KG1 (cell line): ENCODE data around the gene OBSCN.

ENCODE experiments used
- DNase-seq: peaks from one replicate; lab custom pipeline; 2025; lab: John Stamatoyannopoulos, UW

Gene OBSCN

GRCh38 chr1:228392111-228392936 lies 184.5 kb downstream of the OBSCN start:
- no peak for DNase-seq

DNA sequence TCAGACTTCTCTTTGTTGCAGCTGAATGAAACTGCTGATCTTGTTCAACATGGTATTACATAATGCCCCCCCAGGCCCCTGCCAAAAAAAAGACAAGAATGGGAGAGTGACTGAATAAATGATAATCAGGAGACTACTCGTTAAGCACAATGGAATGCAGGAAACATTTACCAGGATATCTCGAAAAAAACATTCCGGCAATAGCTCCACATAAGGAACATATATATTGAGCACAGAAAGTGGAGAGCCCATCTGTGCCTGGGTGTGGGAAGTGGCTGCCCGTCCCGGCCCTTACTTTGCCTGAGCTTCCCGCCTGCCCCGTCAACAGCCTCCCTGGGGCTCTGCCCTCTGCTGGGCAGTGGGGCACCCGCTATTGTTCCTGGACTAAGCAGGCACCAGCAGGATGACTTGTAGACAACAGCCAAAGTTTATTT lies 185.4 kb downstream of the OBSCN start:
- no peak for DNase-seq

- no peak for DNase-seq
Observed at GRCh38 chr1:228393811-228394570, 186.1 kb downstream of the OBSCN start.

GRCh38 chr1:228394571-228395394 lies 186.9 kb downstream of the OBSCN start:
- no peak for DNase-seq

GRCh38 chr1:228396770-228397662 lies 189.2 kb downstream of the OBSCN start:
- no peak for DNase-seq

GRCh38 chr1:228397966-228398365 lies 190.1 kb downstream of the OBSCN start:
- DNase-seq: no peak

DNA sequence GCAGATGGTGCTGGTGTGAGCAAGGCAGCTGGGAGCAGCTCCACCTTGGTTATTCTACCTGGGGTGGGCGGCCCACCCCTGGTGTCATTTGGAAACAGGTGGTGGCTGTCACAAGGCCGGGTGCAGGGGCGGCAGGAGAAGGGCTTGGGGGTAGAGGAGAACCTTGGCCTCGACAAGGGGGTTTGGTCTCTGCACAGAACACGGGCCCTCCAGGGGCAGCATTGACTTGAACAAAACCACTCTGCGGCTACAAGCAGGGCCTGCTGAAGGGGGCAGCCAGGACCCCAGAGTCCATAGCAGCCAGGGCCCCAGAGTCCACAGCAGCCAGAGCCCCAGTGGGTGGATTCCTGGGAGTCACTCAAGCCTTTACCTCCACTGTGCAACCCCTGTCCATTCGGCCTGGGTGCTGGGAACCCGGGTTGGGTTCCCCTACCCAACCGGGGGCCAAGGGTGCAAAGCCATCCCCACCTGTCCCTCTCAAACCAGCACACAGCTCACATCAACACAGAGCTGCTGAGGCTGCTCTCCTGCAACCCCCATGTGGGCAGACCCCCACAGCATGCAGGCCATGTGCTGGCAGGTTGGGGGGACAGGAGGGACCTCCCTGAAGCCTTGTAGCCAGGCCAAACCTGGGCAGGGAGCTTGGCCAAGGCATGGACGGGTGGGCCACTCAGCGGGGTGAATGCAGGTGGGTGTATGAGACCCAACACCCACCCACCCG lies 191.1 kb downstream of the OBSCN start:
- no peak for DNase-seq

GRCh38 chr1:228399531-228400236 lies 191.8 kb downstream of the OBSCN start:
- DNase-seq: no peak

DNA sequence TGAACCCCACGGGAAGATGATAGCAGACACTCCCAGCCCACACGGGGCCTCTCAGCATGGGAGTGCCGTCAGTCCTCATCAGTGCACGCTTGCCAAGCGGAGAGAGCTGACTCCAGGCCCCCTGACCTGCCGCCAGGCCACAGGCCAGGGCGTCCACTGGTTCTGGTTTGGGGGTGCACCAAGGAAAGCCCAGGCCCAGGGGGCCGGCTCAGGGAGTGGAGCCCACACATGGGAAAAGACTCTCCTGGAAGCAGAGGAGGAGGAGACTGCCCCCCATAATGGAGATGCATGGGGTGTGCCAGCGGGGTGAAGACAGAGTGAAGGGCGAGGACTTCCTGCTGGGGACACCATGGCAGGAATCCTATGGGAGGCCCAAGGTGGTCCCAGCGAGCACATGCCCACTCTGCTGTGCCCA lies 192.4 kb downstream of the OBSCN start:
- no peak for DNase-seq

DNA sequence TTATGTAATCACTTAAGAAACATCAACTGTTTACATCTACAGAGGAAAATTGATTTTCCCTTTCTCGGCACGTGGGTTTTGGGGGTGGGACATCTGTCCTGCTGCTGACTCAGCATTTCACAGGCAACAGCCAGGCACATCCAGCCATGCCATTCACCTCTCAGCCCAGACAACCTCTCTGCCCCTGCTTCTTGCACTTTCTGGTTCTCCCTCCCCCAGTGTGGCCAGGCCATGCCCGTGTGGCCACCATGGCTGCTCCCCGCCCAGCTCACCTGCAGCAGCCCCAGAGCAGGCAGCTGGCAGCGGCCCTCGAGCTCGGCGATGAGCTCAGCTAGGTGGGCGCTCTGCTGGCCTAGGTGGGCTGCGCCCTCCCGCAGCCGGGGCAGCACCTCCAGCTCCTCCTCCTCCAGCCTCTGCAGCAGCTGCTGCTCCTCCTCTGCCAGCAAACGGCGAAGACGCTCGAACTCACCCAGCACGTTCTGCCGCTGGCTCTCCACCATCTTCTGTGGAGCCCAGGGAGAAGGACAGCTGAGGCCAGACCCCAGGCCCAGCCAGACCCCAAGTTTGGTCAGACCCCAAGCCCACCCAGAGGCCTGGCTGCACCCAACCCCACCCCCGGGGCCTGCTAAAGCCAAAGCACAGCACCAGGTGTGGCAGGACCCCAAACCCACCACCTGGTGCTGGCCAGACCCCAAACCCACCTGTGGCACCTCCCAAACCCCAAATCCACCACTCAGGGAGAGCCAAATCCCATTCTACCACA lies 193.0 kb downstream of the OBSCN start:
- DNase-seq: no peak

DNA sequence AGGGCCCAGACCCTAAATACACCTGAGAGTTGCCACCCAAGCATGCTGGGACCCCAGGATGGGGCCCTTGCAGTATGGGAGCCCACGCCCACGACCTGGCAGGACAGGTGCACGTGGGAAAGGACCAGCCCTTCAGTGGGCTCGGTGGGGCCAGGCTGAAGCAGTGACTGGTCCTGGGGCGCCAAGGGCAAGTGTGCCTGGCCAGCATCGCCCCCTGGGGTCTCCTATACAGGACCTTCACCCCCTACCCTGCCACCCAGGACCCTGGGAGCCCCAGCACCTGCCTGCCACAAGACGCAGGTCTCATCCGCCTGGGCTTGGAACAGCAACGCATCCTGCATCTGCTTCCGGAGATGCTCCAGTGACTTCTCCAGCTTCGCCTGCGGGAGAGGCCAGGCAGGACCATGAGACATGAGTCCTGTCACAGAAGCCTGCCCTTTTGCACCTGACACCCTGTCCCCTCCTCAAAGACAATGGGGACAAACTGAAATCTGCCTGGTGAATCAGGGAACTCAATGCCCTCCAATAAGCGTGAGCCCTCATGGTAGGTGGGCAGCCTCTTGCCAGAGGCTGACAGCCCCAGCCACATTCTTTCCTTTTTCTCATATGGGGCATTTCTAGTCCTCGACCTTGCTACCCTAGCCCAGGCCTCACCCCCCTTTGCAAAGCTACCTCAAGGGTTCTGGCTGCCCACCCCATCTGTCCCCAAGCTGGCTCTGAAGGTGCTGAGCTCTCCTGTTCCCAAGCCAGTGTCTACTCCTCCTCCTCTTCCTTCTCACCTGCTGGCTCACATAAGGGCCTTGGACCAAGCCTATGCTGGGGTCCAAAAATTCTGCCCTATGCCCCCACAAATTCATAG lies 194.2 kb downstream of the OBSCN start:
- no peak for DNase-seq

- no peak for DNase-seq
Observed at GRCh38 chr1:228402641-228403025, 194.8 kb downstream of the OBSCN start.

- no peak for DNase-seq
Observed at GRCh38 chr1:228403231-228403631, 195.4 kb downstream of the OBSCN start.

- DNase-seq: no peak
Observed at GRCh38 chr1:228404107-228404720, 196.4 kb downstream of the OBSCN start.

DNA sequence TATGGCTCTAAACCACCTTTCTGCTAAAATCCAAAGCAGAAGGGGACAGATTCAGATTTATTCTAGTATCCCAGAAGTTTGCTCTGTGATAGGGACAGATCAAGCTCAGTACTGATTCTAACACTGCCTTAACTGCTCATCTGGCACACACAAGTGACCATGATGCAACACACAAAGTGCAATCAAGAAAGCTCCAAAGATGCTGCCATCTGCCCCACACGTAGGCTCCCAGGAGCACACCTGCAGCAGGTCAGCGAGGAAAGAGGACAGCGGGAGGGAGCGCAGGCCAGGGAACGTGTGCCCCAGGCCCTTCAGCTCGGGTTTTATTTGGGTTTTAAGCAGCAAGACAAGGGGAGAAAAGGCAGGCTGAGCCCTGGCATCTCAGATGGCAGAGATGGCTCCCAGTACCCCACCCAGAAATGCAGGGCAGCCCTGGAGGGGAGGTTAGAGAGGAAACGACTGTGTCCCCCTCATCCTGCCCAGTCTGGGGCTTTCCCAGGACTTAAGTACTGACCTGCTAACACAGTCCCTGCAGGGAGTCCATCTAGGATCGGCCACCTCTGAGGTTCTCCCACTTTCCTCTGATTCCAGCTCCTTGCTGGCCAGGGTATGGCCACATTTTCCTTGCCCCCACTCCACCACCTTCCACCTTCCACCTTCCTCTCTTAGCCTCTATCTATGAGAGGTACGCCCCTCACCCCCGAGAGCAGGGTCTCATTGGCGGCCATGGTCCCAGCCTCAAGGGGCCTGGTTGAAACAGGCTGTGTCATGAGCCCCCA lies 197.5 kb downstream of the OBSCN start:
- no peak for DNase-seq

DNA sequence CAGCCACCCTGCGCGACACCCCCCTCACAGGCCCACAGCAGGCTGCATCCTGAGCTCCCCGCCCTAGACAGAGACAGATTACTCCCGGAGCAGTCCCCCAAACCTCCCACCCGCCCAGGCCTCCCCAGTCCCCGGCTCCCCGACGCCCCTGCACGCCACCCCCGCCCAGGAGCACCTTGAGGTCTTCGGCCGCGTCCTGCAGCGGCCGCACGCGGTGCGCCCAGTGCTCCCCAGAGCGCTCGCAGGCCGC lies 198.1 kb downstream of the OBSCN start:
- DNase-seq: no peak
